ENCODE results near the gene C3orf18.

Gene C3orf18

GRCh38 chr3:50616770-50617095, 49.2 kb upstream of the C3orf18 start (continued):
- TF ChIP-seq ZNF600 (tag by site-specific recombination; IDR thresholded peaks at IDR 0.05) (peak; percentile 46; the same call in 1 of the 2 replicates), WT1 (tag by site-specific recombination; IDR thresholded peaks at IDR 0.05) (no peak), ZNF561 (tag by site-specific recombination; IDR thresholded peaks at IDR 0.05; ENCODE audit: borderline replicate concordance) (no peak), ZNF654 (tag by site-specific recombination; IDR thresholded peaks at IDR 0.05; ENCODE audit: low read depth) (no peak; the same call in 1 of the 2 replicates), PRDM4 (tag by site-specific recombination; IDR thresholded peaks at IDR 0.05) (peak; percentile 82), ZNF585B (tag by site-specific recombination; IDR thresholded peaks at IDR 0.05) (no peak), KLF9 (tag by site-specific recombination; IDR thresholded peaks at IDR 0.05; ENCODE audit: low read depth) (peak; percentile 77), PBX3 (CRISPR knock-in tag; IDR thresholded peaks at IDR 0.05) (no peak), CTCF (tag by site-specific recombination; IDR thresholded peaks at IDR 0.05) (no peak), ZNF133 (tag by site-specific recombination; IDR thresholded peaks at IDR 0.05) (no peak), ZNF660 (tag by site-specific recombination; IDR thresholded peaks at IDR 0.05) (no peak), OSR2 (tag by site-specific recombination; IDR thresholded peaks at IDR 0.05) (peak; percentile 79), ZNF530 (tag by site-specific recombination; IDR thresholded peaks at IDR 0.05; ENCODE audit: low read depth) (no peak), ZNF449 (tag by site-specific recombination; IDR thresholded peaks at IDR 0.05) (no peak), ZBTB11 (tag by site-specific recombination; conservative IDR thresholded peaks at IDR 0.05; ENCODE audit: low read depth) (0 out of 2 replicates have a peak, but pooled peaks have one; percentile 23), ZBTB8A (tag by site-specific recombination; IDR thresholded peaks at IDR 0.05) (no peak), SETDB1 (IDR thresholded peaks at IDR 0.05; ENCODE audit: insufficient read length, low read length) (no peak), ZNF148 (tag by site-specific recombination; IDR thresholded peaks at IDR 0.05; ENCODE audit: borderline replicate concordance) (no peak), ZNF521 (tag by site-specific recombination; IDR thresholded peaks at IDR 0.05) (no peak), ZBTB48 (tag by site-specific recombination; IDR thresholded peaks at IDR 0.05) (peak; percentile 11; the same call in 1 of the 2 replicates), ZNF791 (tag by site-specific recombination; IDR thresholded peaks at IDR 0.05) (no peak), ZNF174 (tag by site-specific recombination; IDR thresholded peaks at IDR 0.05) (no peak), ZNF529 (tag by site-specific recombination; IDR thresholded peaks at IDR 0.05; ENCODE audit: insufficient replicate concordance) (no peak), SP3 (tag by site-specific recombination; IDR thresholded peaks at IDR 0.05) (peak; percentile 70), ZSCAN16 (tag by site-specific recombination; IDR thresholded peaks at IDR 0.05) (no peak), KLF8 (tag by site-specific recombination; IDR thresholded peaks at IDR 0.05) (no peak), ZNF768 (tag by site-specific recombination; IDR thresholded peaks at IDR 0.05) (no peak), PRDM1 (tag by site-specific recombination; IDR thresholded peaks at IDR 0.05) (no peak), ZNF169 (tag by site-specific recombination; IDR thresholded peaks at IDR 0.05) (no peak)

Measured in HEK293 (cell line).